ENCODE measurements around the gene PHYHIPL. TPM values are rescaled to one million over a fixed set of nuclear protein-coding genes. Genes with fewer than 3 reads are reported as not detected.

Gene PHYHIPL
- total and polyA plus RNA-seq, 9 donors, result 0.11 to 3.7 (median 0.55) TPM; not detected in 2

GRCh38 chr10:59279476-59279875 lies 103.0 kb downstream of the PHYHIPL start:
- intact Hi-C loops (cut with DNase I), result no loop called here
- 88 to 97% (median 95%) methylated on average over 1 of the region's 1 CpG for WGBS, 3 donors

DNA sequence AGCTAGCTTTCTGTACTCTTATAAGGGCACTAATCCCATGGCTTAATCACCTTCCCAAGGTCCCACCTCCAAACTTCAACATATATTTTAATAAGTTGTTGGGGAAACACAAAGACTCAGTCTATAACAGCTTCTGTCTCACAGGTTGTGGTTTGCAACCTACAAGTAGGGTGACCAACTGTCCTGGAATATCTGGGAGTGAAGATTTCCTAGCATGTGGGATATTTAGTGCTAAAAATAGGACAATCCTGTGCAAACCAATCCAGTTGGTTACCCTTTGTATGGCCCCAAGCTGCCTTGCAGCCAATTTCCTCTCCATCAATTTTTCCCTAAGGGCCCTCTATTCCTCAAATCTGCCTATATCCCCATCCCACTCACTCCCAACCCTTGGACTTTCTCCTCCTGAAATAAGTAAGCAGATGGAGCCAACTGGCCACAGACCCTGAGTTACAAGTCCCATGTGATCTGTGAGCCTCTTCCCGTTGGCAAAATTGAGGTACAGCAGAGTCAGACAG lies 103.6 kb downstream of the PHYHIPL start:
- intact Hi-C loops (cut with DNase I), result no loop called here
- 80 to 88% (median 83%) methylated on average over 1 of the region's 1 CpG for WGBS, 3 donors
- Histone ChIP-seq H3K4me1 (ENCODE audit: insufficient read depth) (peaks cover 9% of the 10 kb centered on the region), H3K9me3 (no peaks in the 10 kb centered on the region), H3K27ac (no peak overlapping the region), H3K4me3 (no peak overlapping the region), H3K36me3 (no peaks in the 10 kb centered on the region), H3K27me3 (no peaks in the 10 kb centered on the region)
- TF ChIP-seq POLR2A (IDR thresholded peaks at IDR 0.05) (no peak), EP300 (IDR thresholded peaks at IDR 0.05) (no peak)
- TF ChIP-seq, protein P1, sequence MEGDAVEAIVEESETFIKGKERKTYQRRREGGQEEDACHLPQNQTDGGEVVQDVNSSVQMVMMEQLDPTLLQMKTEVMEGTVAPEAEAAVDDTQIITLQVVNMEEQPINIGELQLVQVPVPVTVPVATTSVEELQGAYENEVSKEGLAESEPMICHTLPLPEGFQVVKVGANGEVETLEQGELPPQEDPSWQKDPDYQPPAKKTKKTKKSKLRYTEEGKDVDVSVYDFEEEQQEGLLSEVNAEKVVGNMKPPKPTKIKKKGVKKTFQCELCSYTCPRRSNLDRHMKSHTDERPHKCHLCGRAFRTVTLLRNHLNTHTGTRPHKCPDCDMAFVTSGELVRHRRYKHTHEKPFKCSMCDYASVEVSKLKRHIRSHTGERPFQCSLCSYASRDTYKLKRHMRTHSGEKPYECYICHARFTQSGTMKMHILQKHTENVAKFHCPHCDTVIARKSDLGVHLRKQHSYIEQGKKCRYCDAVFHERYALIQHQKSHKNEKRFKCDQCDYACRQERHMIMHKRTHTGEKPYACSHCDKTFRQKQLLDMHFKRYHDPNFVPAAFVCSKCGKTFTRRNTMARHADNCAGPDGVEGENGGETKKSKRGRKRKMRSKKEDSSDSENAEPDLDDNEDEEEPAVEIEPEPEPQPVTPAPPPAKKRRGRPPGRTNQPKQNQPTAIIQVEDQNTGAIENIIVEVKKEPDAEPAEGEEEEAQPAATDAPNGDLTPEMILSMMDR (IDR thresholded peaks at IDR 0.05), result no peak
- no peak for DNase-seq

More at GRCh38 chr10:59279476-59279875, 103.0 kb downstream of the PHYHIPL start:
- TF ChIP-seq, protein P1 (IDR thresholded peaks at IDR 0.05), result no peak
- no peak for TF ChIP-seq POLR2A (IDR thresholded peaks at IDR 0.05)
- TF ChIP-seq EP300 (IDR thresholded peaks at IDR 0.05), result no peak
- H3K27me3 ChIP-seq, result no peaks in the 10 kb centered on the region
- H3K4me1 ChIP-seq (ENCODE audit: insufficient read depth), result peaks cover 4% of the 10 kb centered on the region
- no peak for DNase-seq
- H3K4me3 ChIP-seq, result no peak overlapping the region
- H3K9me3 ChIP-seq, result no peaks in the 10 kb centered on the region
- H3K27ac ChIP-seq, result no peak overlapping the region
- H3K36me3 ChIP-seq, result no peaks in the 10 kb centered on the region

DNA sequence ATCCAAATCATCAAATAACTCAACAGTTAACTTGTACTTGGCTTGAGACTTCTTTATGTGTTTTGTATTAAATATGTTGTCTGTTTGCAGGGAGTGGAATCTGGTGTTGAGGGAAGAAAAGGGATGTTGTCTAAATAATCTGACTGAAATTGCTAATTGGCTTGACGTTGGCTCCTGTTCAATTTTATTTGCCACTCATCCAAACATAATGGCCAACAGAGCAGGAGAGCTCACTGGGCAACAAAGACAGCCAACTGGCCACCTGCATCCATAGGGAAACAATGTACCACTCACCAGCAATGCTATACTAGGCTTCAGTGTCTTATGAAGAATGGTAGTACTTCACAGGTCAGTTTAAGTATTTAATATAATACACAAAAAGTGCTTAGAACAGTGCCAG lies 105.4 kb downstream of the PHYHIPL start:
- TF ChIP-seq, protein P1 (IDR thresholded peaks at IDR 0.05), result no peak
- no peak for TF ChIP-seq EP300 (IDR thresholded peaks at IDR 0.05)
- no peak for TF ChIP-seq POLR2A (IDR thresholded peaks at IDR 0.05)
- no peak for DNase-seq
- no peaks in the 10 kb centered on the region for H3K9me3 ChIP-seq
- no peak overlapping the region for H3K27ac ChIP-seq
- no peak overlapping the region for H3K4me3 ChIP-seq
- intact Hi-C loops (cut with DNase I), result no loop called here
- no peaks in the 10 kb centered on the region for H3K27me3 ChIP-seq
- peaks cover 14% of the 10 kb centered on the region for H3K4me1 ChIP-seq (ENCODE audit: insufficient read depth)
- H3K36me3 ChIP-seq, result no peaks in the 10 kb centered on the region
- WGBS, 3 donors, result 27 to 43% (median 27%) methylated on average over 1 of the region's 1 CpG

- Histone ChIP-seq H3K9me3 (no peaks in the 10 kb centered on the region), H3K4me3 (no peak overlapping the region), H3K27me3 (no peaks in the 10 kb centered on the region), H3K27ac (no peak overlapping the region), H3K4me1 (ENCODE audit: insufficient read depth) (peaks cover 14% of the 10 kb centered on the region), H3K36me3 (no peaks in the 10 kb centered on the region)
- intact Hi-C loops (cut with DNase I), result no loop called here
- DNase-seq, result no peak
- TF ChIP-seq POLR2A (IDR thresholded peaks at IDR 0.05) (no peak), EP300 (IDR thresholded peaks at IDR 0.05) (no peak)
- TF ChIP-seq, protein P1 (IDR thresholded peaks at IDR 0.05), result no peak
- 62 to 67% (median 64%) methylated on average over 9 of the region's 9 CpGs for WGBS, 3 donors
Measured at GRCh38 chr10:59283456-59284091, 107.1 kb downstream of the PHYHIPL start.
